ENCODE data around the gene CCDC137.

The CCDC137 gene

GRCh38 chr17:81644496-81644895 lies 22.0 kb upstream of the CCDC137 start:
- DNase-seq (ENCODE audit: low spot score): no peak
- in situ Hi-C loops (cut with MboI; ENCODE audit: low sequenced_read_pairs, unreplicated experiment): no loop called here
- no peak for TF ChIP-seq CTCF (IDR thresholded peaks at IDR 0.05; ENCODE audit: borderline replicate concordance, control extremely low read depth, extremely low read depth, insufficient read depth, missing control alignments)

GRCh38 chr17:81644976-81645952 lies 21.3 kb upstream of the CCDC137 start:
- DNase-seq (ENCODE audit: low spot score): no peak
- TF ChIP-seq CTCF (IDR thresholded peaks at IDR 0.05; ENCODE audit: borderline replicate concordance, control extremely low read depth, extremely low read depth, insufficient read depth, missing control alignments): no peak
- in situ Hi-C loops (cut with MboI; ENCODE audit: low sequenced_read_pairs, unreplicated experiment): no loop called here

- DNase-seq (ENCODE audit: low spot score): no peak
- no peak for TF ChIP-seq CTCF (IDR thresholded peaks at IDR 0.05; ENCODE audit: borderline replicate concordance, control extremely low read depth, extremely low read depth, insufficient read depth, missing control alignments)
- in situ Hi-C loops (cut with MboI; ENCODE audit: low sequenced_read_pairs, unreplicated experiment): no loop called here
Observed at GRCh38 chr17:81646869-81647600, 19.5 kb upstream of the CCDC137 start.

- no peak for DNase-seq (ENCODE audit: low spot score)
- TF ChIP-seq CTCF (IDR thresholded peaks at IDR 0.05; ENCODE audit: borderline replicate concordance, control extremely low read depth, extremely low read depth, insufficient read depth, missing control alignments): no peak
- in situ Hi-C loops (cut with MboI; ENCODE audit: low sequenced_read_pairs, unreplicated experiment): no loop called here
Observed at GRCh38 chr17:81647640-81648012, 18.9 kb upstream of the CCDC137 start.

- in situ Hi-C loops (cut with MboI; ENCODE audit: low sequenced_read_pairs, unreplicated experiment): no loop called here
Observed at GRCh38 chr17:81648013-81648706, 18.4 kb upstream of the CCDC137 start.

More at GRCh38 chr17:81648013-81648706, 18.4 kb upstream of the CCDC137 start:
- TF ChIP-seq CTCF (IDR thresholded peaks at IDR 0.05; ENCODE audit: borderline replicate concordance, control extremely low read depth, extremely low read depth, insufficient read depth, missing control alignments): no peak
- DNase-seq (ENCODE audit: low spot score): no peak
